GM23248 (cell line): ENCODE measurements around the gene DZIP1.

Experiments used
- EZH2 ChIP-seq: fragments of 200-600 bp; sonication (generic); IDR thresholded peaks from 2 replicates; pipeline ENCODE4 v1.6.1; 2018; ENCODE audit warnings: antibody characterized with exemption, mild to moderate bottlenecking; ENCODE audit not compliant: insufficient read depth, poor library complexity, severe bottlenecking
- EZH2phosphoT487 ChIP-seq: fragments of 200-600 bp; sonication (generic); IDR thresholded peaks from 2 replicates; pipeline ENCODE4 v1.6.1; 2018; ENCODE audit warnings: antibody characterized with exemption, moderate library complexity, mild to moderate bottlenecking, low read depth; ENCODE audit not compliant: insufficient read depth

DNA sequence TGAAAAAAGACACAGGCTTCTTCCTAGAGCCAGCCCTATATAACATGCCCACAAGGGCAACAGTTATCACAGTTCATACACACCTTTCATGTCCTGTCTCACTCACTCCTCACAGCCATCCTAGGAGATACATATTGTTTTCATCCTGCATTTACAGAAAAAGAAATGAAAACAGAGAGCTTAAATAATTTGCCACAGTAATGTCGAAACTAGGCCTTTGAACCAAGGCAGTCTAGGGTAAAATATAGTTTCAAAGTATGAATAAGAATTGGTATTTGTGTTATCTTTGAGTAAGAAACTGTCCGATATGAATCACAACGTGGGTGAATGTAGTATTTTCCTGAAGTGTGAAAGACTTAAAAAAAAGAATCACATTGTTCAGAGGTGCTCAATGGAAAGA lies 65.2 kb downstream of the DZIP1 start:
- no peak for TF ChIP-seq EZH2
- no peak for TF ChIP-seq EZH2phosphoT487
